H9 (cell line): ENCODE data around the gene YPEL1. TPM values are rescaled to one million over a fixed set of nuclear protein-coding genes. Genes with fewer than 3 reads are reported as not detected.
A peak's percentile ranks its signal among the peaks of the same experiment; 100 is the strongest.

Experiments used
- DNase-seq: peaks from one replicate; pipeline ENCODE4 v3.0.0-alpha.2; 2017
- H2AFZ ChIP-seq: one replicate; pipeline ENCODE4 v1.6.1; 2013; ENCODE audit warnings: mild to moderate bottlenecking, low read length, control low read depth, moderate library complexity
- H2AK5ac ChIP-seq: 2 replicates; pipeline ENCODE4 v1.6.1; 2013; ENCODE audit warnings: low read length, control low read depth, mixed read lengths; ENCODE audit not compliant: insufficient read length
- H2BK120ac ChIP-seq: one replicate; pipeline ENCODE4 v1.6.1; 2013; ENCODE audit warnings: low read depth, mild to moderate bottlenecking, low read length, control low read depth, inconsistent platforms; ENCODE audit not compliant: poor library complexity, severe bottlenecking
- H2BK12ac ChIP-seq: 2 replicates; pipeline ENCODE4 v1.6.1; 2013; ENCODE audit warnings: low read length, control low read depth, mixed read lengths, low read depth; ENCODE audit not compliant: insufficient read length
- H2BK15ac ChIP-seq: 2 replicates; pipeline ENCODE4 v1.6.1; 2013; ENCODE audit warnings: low read depth, low read length, control low read depth
- H2BK20ac ChIP-seq: one replicate; pipeline ENCODE4 v1.6.1; 2013; ENCODE audit warnings: low read depth, mild to moderate bottlenecking, low read length, control low read depth, inconsistent platforms; ENCODE audit not compliant: poor library complexity, severe bottlenecking
- H2BK5ac ChIP-seq: 2 replicates; pipeline ENCODE4 v1.6.1; 2013; ENCODE audit warnings: low read length, control low read depth, mixed read lengths; ENCODE audit not compliant: insufficient read length
- H3K14ac ChIP-seq: 2 replicates; pipeline ENCODE4 v1.6.1; 2013; ENCODE audit warnings: low read length, control low read depth; ENCODE audit not compliant: insufficient read depth
- H3K18ac ChIP-seq: 2 replicates; pipeline ENCODE4 v1.6.1; 2013; ENCODE audit warnings: low read depth, mild to moderate bottlenecking, mixed read lengths, low read length, control low read depth; ENCODE audit not compliant: insufficient read length
- H3K23ac ChIP-seq: 2 replicates; pipeline ENCODE4 v1.6.1; 2013; ENCODE audit warnings: low read length, control low read depth, mixed read lengths, low read depth; ENCODE audit not compliant: insufficient read length
- H3K23me2 ChIP-seq: 2 replicates; pipeline ENCODE4 v1.6.1; 2013; ENCODE audit warnings: low read depth, mild to moderate bottlenecking, mixed read lengths, low read length, control low read depth; ENCODE audit not compliant: insufficient read length, poor library complexity, severe bottlenecking
- H3K27ac ChIP-seq: 2 replicates; pipeline ENCODE4 v1.5.1; 2013; ENCODE audit warnings: low read length, control low read depth, mixed read lengths, low read depth; ENCODE audit not compliant: insufficient read length
- H3K27me3 ChIP-seq: 2 replicates; pipeline ENCODE4 v1.6.1; 2013; ENCODE audit warnings: low read length, control low read depth, inconsistent platforms; ENCODE audit not compliant: insufficient read depth
- H3K4ac ChIP-seq: 2 replicates; pipeline ENCODE4 v1.6.1; 2013; ENCODE audit warnings: low read depth, mild to moderate bottlenecking, control low read depth, inconsistent platforms, low read length, moderate library complexity
- H3K4me1 ChIP-seq: 2 replicates; pipeline ENCODE4 v1.6.1; 2013; ENCODE audit warnings: low read length, control low read depth, inconsistent platforms; ENCODE audit not compliant: insufficient read depth
- H3K4me2 ChIP-seq: 2 replicates; pipeline ENCODE4 v1.6.1; 2013; ENCODE audit warnings: low read length, control low read depth, mixed read lengths; ENCODE audit not compliant: insufficient read length, insufficient read depth
- H3K56ac ChIP-seq: 2 replicates; pipeline ENCODE4 v1.6.1; 2013; ENCODE audit warnings: low read depth, mild to moderate bottlenecking, mixed read lengths, low read length, control low read depth; ENCODE audit not compliant: insufficient read length
- H3K79me1 ChIP-seq: 2 replicates; pipeline ENCODE4 v1.6.1; 2013; ENCODE audit warnings: low read depth, mild to moderate bottlenecking, moderate library complexity, low read length, control low read depth, inconsistent platforms; ENCODE audit not compliant: insufficient read depth, poor library complexity, severe bottlenecking
- H3K79me2 ChIP-seq: 2 replicates; pipeline ENCODE4 v1.6.1; 2013; ENCODE audit warnings: low read length, control low read depth, inconsistent platforms; ENCODE audit not compliant: insufficient read depth
- H3K9ac ChIP-seq: 2 replicates; pipeline ENCODE4 v1.6.1; 2013; ENCODE audit warnings: low read length, control low read depth, mixed read lengths; ENCODE audit not compliant: insufficient read length; ENCODE audit errors: extremely low read depth
- H3K9me3 ChIP-seq: one replicate; pipeline ENCODE4 v1.6.1; 2013; ENCODE audit warnings: low read depth, low read length, inconsistent platforms; ENCODE audit not compliant: control insufficient read depth
- H3T11ph ChIP-seq: one replicate; pipeline ENCODE4 v1.6.1; 2013; ENCODE audit warnings: mild to moderate bottlenecking, low read length, control low read depth, inconsistent platforms
- H4K20me1 ChIP-seq: one replicate; pipeline ENCODE4 v1.6.1; 2013; ENCODE audit not compliant: control insufficient read depth, insufficient read length, insufficient read depth
- H4K5ac ChIP-seq: 2 replicates; pipeline ENCODE4 v1.6.1; 2013; ENCODE audit warnings: low read depth, mild to moderate bottlenecking, mixed read lengths, low read length, control low read depth; ENCODE audit not compliant: insufficient read length
- H4K8ac ChIP-seq: replicated peaks from 2 replicates; pipeline ENCODE4 v1.6.1; 2013; ENCODE audit warnings: low read length, control low read depth, mixed read lengths, low read depth; ENCODE audit not compliant: insufficient read length
- H4K91ac ChIP-seq: 2 replicates; pipeline ENCODE4 v1.6.1; 2013; ENCODE audit warnings: low read depth, mild to moderate bottlenecking, moderate library complexity, mixed read lengths, low read length, control low read depth; ENCODE audit not compliant: insufficient read length
- H3K27ac Mint-ChIP-seq, 3 experiments: 2 replicates in 2 of 3; 3 replicates in 1 of 3; pipeline ENCODE4 v1.8.0; 2020 to 2021; ENCODE audit warnings: mixed read lengths in 3 of 3, mild to moderate bottlenecking in 1 of 3, moderate library complexity in 1 of 3
- H3K27me3 Mint-ChIP-seq: 2 replicates; pipeline ENCODE4 v1.8.0; 2021; ENCODE audit warnings: low read depth, mild to moderate bottlenecking, moderate library complexity, mixed read lengths
- H3K36me3 Mint-ChIP-seq, 3 experiments: 2 replicates in 2 of 3; 3 replicates in 1 of 3; pipeline ENCODE4 v1.8.0; 2020 to 2021; ENCODE audit warnings: low read depth in 3 of 3, mixed read lengths in 3 of 3; ENCODE audit not compliant: insufficient read depth in 1 of 3
- H3K4me1 Mint-ChIP-seq, 2 experiments: 2 replicates each; pipeline ENCODE4 v1.8.0; 2020; ENCODE audit warnings: mixed read lengths in 2 of 2
- H3K4me3 Mint-ChIP-seq, 2 experiments: 2 replicates in 1 of 2; 3 replicates in 1 of 2; pipeline ENCODE4 v1.8.0; 2020 to 2021; ENCODE audit warnings: mild to moderate bottlenecking in 2 of 2, mixed read lengths in 2 of 2, moderate library complexity in 1 of 2
- H3K9me3 Mint-ChIP-seq, 2 experiments: 2 replicates in 1 of 2; 3 replicates in 1 of 2; pipeline ENCODE4 v1.8.0; 2020; ENCODE audit warnings: mild to moderate bottlenecking in 2 of 2, mixed read lengths in 2 of 2, moderate library complexity in 1 of 2
- WGBS: extraction: QIAGEN DNeasy Blood & Tissue Kit; methylation state at CpG from one replicate; pipeline ENCODE4 v1.1.7; 2013; ENCODE audit warnings: missing lambda C conversion rate, low lambda C conversion rate, mixed read lengths; ENCODE audit not compliant: insufficient read length; ENCODE audit errors: extremely low coverage; 5-methylcytosine and 5-hydroxymethylcytosine counted together
- total RNA-seq: library from RNA; stranded (reverse); gene quantifications from 2 replicates; pipeline ENCODE4 v1.2.1, GENCODE V29; 2021
- TF ChIP-seq, protein P1 (sequence below): fragments of 200-600 bp; sonication (generic); conservative IDR thresholded peaks from 3 replicates; pipeline ENCODE4 v1.8.0; 2021; ENCODE audit warnings: antibody characterized with exemption, mild to moderate bottlenecking

YPEL1 gene
- total RNA-seq, 1 experiment from 2014 or later = 5.4 TPM

DNA sequence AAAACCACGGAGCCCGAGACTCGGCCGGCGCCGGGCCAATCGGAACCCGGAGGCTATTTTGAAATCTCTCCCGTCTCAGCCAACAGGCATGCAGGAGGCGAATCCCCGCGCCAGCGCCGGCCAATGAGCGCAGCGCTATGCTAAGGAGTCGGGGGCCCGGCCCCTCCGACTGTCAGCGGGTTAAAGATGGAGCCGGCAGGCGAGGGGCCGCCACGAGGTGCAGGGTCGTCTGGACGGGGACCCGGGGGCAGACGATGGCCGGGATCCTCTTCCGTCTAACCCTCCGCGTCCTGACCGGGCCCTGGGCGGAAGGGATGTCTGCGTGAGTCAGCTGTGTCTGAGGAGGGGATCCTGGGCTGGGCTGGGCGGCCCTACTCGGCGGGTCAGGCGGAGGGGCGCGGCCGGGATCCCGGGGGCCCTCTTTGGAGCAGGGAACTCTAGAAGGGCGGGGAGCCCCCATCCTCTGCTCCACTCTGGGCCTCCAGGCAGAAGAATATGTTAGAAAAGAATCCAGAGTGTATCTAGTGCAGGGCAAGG is 83.5 kb downstream of the YPEL1 start:
- Histone ChIP-seq H4K8ac (no peak overlapping the region), H2BK5ac (no peak overlapping the region), H3K4me1 (peaks cover 4% of the 10 kb centered on the region; the same call in 1 of the 2 replicates), H3K27ac (no peak overlapping the region), H3K79me2 (no peaks in the 10 kb centered on the region), H2AFZ (no peak overlapping the region), H2AK5ac (no peak overlapping the region), H4K20me1 (no peaks in the 10 kb centered on the region), H3K27me3 (no peaks in the 10 kb centered on the region), H2BK120ac (no peak overlapping the region), H3K18ac (peak overlapping the region; percentile 74), H3K79me1 (no peaks in the 10 kb centered on the region), H3K23me2 (peaks cover 18% of the 10 kb centered on the region), H4K91ac (no peak overlapping the region), H2BK20ac (no peak overlapping the region), H3K56ac (no peak overlapping the region), H2BK15ac (no peak overlapping the region), H3K9me3 (no peaks in the 10 kb centered on the region), H4K5ac (no peak overlapping the region), H3K14ac (peak overlapping the region; percentile 74; the same call in 1 of the 2 replicates), H2BK12ac (no peak overlapping the region), H3T11ph (no peak overlapping the region), H3K23ac (no peak overlapping the region), H3K4me2 (peak overlapping the region; percentile 86), H3K9ac (peak overlapping the region; percentile 20), H3K4ac (no peak overlapping the region)
- Mint-ChIP-seq H3K27ac (peak overlapping the region in 1 of 3 experiments; percentile 96; a peak in 4 of 7 replicates), H3K4me3 (peak overlapping the region; percentile 84 to 92), H3K9me3 (no peaks in the 10 kb centered on the region), H3K4me1 (peaks cover 25 to 26% of the 10 kb centered on the region in 2 experiments), H3K36me3 (peaks cover 11 to 29% (median 16%) of the 10 kb centered on the region in 3 experiments; a peak in 6 of 7 replicates), H3K27me3 (no peaks in the 10 kb centered on the region)
- peak; percentile 92 for DNase-seq
- TF ChIP-seq, protein P1, sequence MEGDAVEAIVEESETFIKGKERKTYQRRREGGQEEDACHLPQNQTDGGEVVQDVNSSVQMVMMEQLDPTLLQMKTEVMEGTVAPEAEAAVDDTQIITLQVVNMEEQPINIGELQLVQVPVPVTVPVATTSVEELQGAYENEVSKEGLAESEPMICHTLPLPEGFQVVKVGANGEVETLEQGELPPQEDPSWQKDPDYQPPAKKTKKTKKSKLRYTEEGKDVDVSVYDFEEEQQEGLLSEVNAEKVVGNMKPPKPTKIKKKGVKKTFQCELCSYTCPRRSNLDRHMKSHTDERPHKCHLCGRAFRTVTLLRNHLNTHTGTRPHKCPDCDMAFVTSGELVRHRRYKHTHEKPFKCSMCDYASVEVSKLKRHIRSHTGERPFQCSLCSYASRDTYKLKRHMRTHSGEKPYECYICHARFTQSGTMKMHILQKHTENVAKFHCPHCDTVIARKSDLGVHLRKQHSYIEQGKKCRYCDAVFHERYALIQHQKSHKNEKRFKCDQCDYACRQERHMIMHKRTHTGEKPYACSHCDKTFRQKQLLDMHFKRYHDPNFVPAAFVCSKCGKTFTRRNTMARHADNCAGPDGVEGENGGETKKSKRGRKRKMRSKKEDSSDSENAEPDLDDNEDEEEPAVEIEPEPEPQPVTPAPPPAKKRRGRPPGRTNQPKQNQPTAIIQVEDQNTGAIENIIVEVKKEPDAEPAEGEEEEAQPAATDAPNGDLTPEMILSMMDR = no peak
- WGBS = no CpG with 5 or more reads among the region's 44 CpGs
